Hepatocyte (in vitro differentiated cells): ENCODE results near the gene KRT74.

Experiments used
- EZH2 ChIP-seq: fragments of 200-600 bp; sonication (generic); IDR thresholded peaks from 2 replicates; pipeline ENCODE4 v1.6.1; 2016; ENCODE audit warnings: antibody characterized with exemption, mild to moderate bottlenecking, borderline replicate concordance
- EZH2phosphoT487 ChIP-seq: fragments of 200-600 bp; sonication (generic); IDR thresholded peaks from one replicate; pipeline ENCODE4 v1.6.1; 2018; ENCODE audit warnings: antibody characterized with exemption, mild to moderate bottlenecking, low read depth, moderate library complexity; ENCODE audit not compliant: unreplicated experiment, severe bottlenecking

- TF ChIP-seq EZH2phosphoT487 (no peak), EZH2 (no peak)
Observed at GRCh38 chr12:52533686-52534470, 39.8 kb downstream of the KRT74 start.
